ENCODE results near the gene TGFB2.

TGFB2 gene

GRCh38 chr1:218447010-218447689 is 102.0 kb downstream of the TGFB2 start:
- no peak overlapping the region for H2AFZ ChIP-seq (ENCODE audit: low read depth, low read length)
- no peaks in the 10 kb centered on the region for H3K79me1 ChIP-seq (replicated peaks; ENCODE audit: low read length, poor library complexity, severe bottlenecking)
- no peak overlapping the region for H3K23ac ChIP-seq (ENCODE audit: low read length in 2 of 2)
- peaks cover 0 to 2% of the 10 kb centered on the region in 2 experiments for H3K36me3 ChIP-seq (ENCODE audit: control insufficient read depth in 1 of 2, insufficient read depth in 2 of 2, low read depth in 1 of 2, low read length in 2 of 2)
- no peak overlapping the region for H4K91ac ChIP-seq (ENCODE audit: low read length)
- no peak overlapping the region for H3K14ac ChIP-seq (ENCODE audit: low read length in 2 of 2)
- no peak overlapping the region for H2BK12ac ChIP-seq (ENCODE audit: low read length in 2 of 2)
- H2BK5ac ChIP-seq (ENCODE audit: low read depth, low read length, poor library complexity, severe bottlenecking), result no peak overlapping the region
- no peaks in the 10 kb centered on the region for H3K27me3 ChIP-seq (ENCODE audit: control insufficient read depth in 1 of 2, insufficient read depth in 1 of 2, low read length in 2 of 2)
- no peaks in the 10 kb centered on the region for H3K9me3 ChIP-seq (ENCODE audit: control insufficient read depth, low read length)
- H3K9ac ChIP-seq (ENCODE audit: low read length), result no peak overlapping the region
- no peak overlapping the region for H2AK5ac ChIP-seq (ENCODE audit: low read length, severe bottlenecking)
- 97% methylated on average over 4 of the region's 7 CpGs for WGBS
- no peak overlapping the region for H3K18ac ChIP-seq (ENCODE audit: low read depth in 1 of 2, low read length in 2 of 2)
- H3K4me3 ChIP-seq (ENCODE audit: insufficient read depth in 1 of 2, low read depth in 1 of 2, low read length in 2 of 2), result no peak overlapping the region
- no peak overlapping the region for H3K27ac ChIP-seq (ENCODE audit: low read length, poor library complexity, severe bottlenecking)
- H3K4me1 ChIP-seq (ENCODE audit: control insufficient read depth, insufficient read depth, low read depth, low read length), result no peaks in the 10 kb centered on the region
- no peak overlapping the region for H3K4me2 ChIP-seq (ENCODE audit: low read length, poor library complexity, severe bottlenecking)
- H3K4ac ChIP-seq (ENCODE audit: low read depth in 1 of 2, low read length in 2 of 2), result no peak overlapping the region
- no peak overlapping the region for H2BK15ac ChIP-seq (ENCODE audit: low read depth, poor library complexity, severe bottlenecking)
- no peak overlapping the region for H2BK120ac ChIP-seq (ENCODE audit: low read depth, low read length)
- no peak for DNase-seq
- H4K8ac ChIP-seq (ENCODE audit: low read length), result no peak overlapping the region

- Histone ChIP-seq H3K14ac (ENCODE audit: low read length in 2 of 2) (no peak overlapping the region), H3K4me1 (ENCODE audit: control insufficient read depth, insufficient read depth, low read depth, low read length) (peaks cover 2% of the 10 kb centered on the region)
- WGBS, result 7% methylated on average over 3 of the region's 3 CpGs
Measured at GRCh38 chr1:218451415-218451814, 106.3 kb downstream of the TGFB2 start.

GRCh38 chr1:218454700-218455282 is 109.7 kb downstream of the TGFB2 start:
- Histone ChIP-seq H4K91ac (ENCODE audit: low read length) (no peak overlapping the region), H3K79me1 (replicated peaks; ENCODE audit: low read length, poor library complexity, severe bottlenecking) (no peaks in the 10 kb centered on the region), H3K4me2 (ENCODE audit: low read length, poor library complexity, severe bottlenecking) (no peak overlapping the region), H3K4me3 (ENCODE audit: insufficient read depth in 1 of 2, low read depth in 1 of 2, low read length in 2 of 2) (no peak overlapping the region), H2BK12ac (ENCODE audit: low read length in 2 of 2) (no peak overlapping the region), H3K27ac (ENCODE audit: low read length, poor library complexity, severe bottlenecking) (no peak overlapping the region), H3K23ac (ENCODE audit: low read length in 2 of 2) (no peak overlapping the region), H2BK15ac (ENCODE audit: low read depth, poor library complexity, severe bottlenecking) (no peak overlapping the region), H3K36me3 (ENCODE audit: control insufficient read depth in 1 of 2, insufficient read depth in 2 of 2, low read depth in 1 of 2, low read length in 2 of 2) (no peaks in the 10 kb centered on the region), H2BK120ac (ENCODE audit: low read depth, low read length) (no peak overlapping the region), H3K9me3 (ENCODE audit: control insufficient read depth, low read length) (no peaks in the 10 kb centered on the region), H3K4ac (ENCODE audit: low read depth in 1 of 2, low read length in 2 of 2) (no peak overlapping the region), H4K8ac (ENCODE audit: low read length) (no peak overlapping the region), H2BK5ac (ENCODE audit: low read depth, low read length, poor library complexity, severe bottlenecking) (no peak overlapping the region), H2AFZ (ENCODE audit: low read depth, low read length) (no peak overlapping the region), H3K27me3 (ENCODE audit: control insufficient read depth in 1 of 2, insufficient read depth in 1 of 2, low read length in 2 of 2) (no peaks in the 10 kb centered on the region), H3K14ac (ENCODE audit: low read length in 2 of 2) (no peak overlapping the region), H2AK5ac (ENCODE audit: low read length, severe bottlenecking) (no peak overlapping the region), H3K18ac (ENCODE audit: low read depth in 1 of 2, low read length in 2 of 2) (no peak overlapping the region), H3K9ac (ENCODE audit: low read length) (no peak overlapping the region), H3K4me1 (ENCODE audit: control insufficient read depth, insufficient read depth, low read depth, low read length) (peaks cover 8% of the 10 kb centered on the region)
- WGBS, result no CpG with 5 or more reads among the region's 2 CpGs
- no peak for DNase-seq

More at GRCh38 chr1:218451415-218451814, 106.3 kb downstream of the TGFB2 start:
- no peak overlapping the region for H2AFZ ChIP-seq (ENCODE audit: low read depth, low read length)
- H2AK5ac ChIP-seq (ENCODE audit: low read length, severe bottlenecking), result no peak overlapping the region
- H3K18ac ChIP-seq (ENCODE audit: low read depth in 1 of 2, low read length in 2 of 2), result no peak overlapping the region
- H3K36me3 ChIP-seq (ENCODE audit: control insufficient read depth in 1 of 2, insufficient read depth in 2 of 2, low read depth in 1 of 2, low read length in 2 of 2), result no peaks in the 10 kb centered on the region
- H3K27me3 ChIP-seq (ENCODE audit: control insufficient read depth in 1 of 2, insufficient read depth in 1 of 2, low read length in 2 of 2), result no peaks in the 10 kb centered on the region
- H2BK120ac ChIP-seq (ENCODE audit: low read depth, low read length), result no peak overlapping the region
- H2BK12ac ChIP-seq (ENCODE audit: low read length in 2 of 2), result no peak overlapping the region
- peak; percentile 25 for DNase-seq
- H4K91ac ChIP-seq (ENCODE audit: low read length), result no peak overlapping the region
- H3K23ac ChIP-seq (ENCODE audit: low read length in 2 of 2), result no peak overlapping the region
- no peak overlapping the region for H3K9ac ChIP-seq (ENCODE audit: low read length)
- H4K8ac ChIP-seq (ENCODE audit: low read length), result no peak overlapping the region
- no peak overlapping the region for H3K4ac ChIP-seq (ENCODE audit: low read depth in 1 of 2, low read length in 2 of 2)
- H2BK5ac ChIP-seq (ENCODE audit: low read depth, low read length, poor library complexity, severe bottlenecking), result no peak overlapping the region
- no peaks in the 10 kb centered on the region for H3K79me1 ChIP-seq (replicated peaks; ENCODE audit: low read length, poor library complexity, severe bottlenecking)
- H3K4me2 ChIP-seq (ENCODE audit: low read length, poor library complexity, severe bottlenecking), result no peak overlapping the region
- H3K9me3 ChIP-seq (ENCODE audit: control insufficient read depth, low read length), result no peaks in the 10 kb centered on the region
- no peak overlapping the region for H3K4me3 ChIP-seq (ENCODE audit: insufficient read depth in 1 of 2, low read depth in 1 of 2, low read length in 2 of 2)
- no peak overlapping the region for H2BK15ac ChIP-seq (ENCODE audit: low read depth, poor library complexity, severe bottlenecking)
- no peak overlapping the region for H3K27ac ChIP-seq (ENCODE audit: low read length, poor library complexity, severe bottlenecking)

GRCh38 chr1:218456444-218456843 is 111.3 kb downstream of the TGFB2 start:
- Histone ChIP-seq H3K27me3 (ENCODE audit: control insufficient read depth in 1 of 2, insufficient read depth in 1 of 2, low read length in 2 of 2) (no peaks in the 10 kb centered on the region), H4K8ac (ENCODE audit: low read length) (no peak overlapping the region), H3K4me2 (ENCODE audit: low read length, poor library complexity, severe bottlenecking) (no peak overlapping the region), H2BK120ac (ENCODE audit: low read depth, low read length) (no peak overlapping the region), H2BK5ac (ENCODE audit: low read depth, low read length, poor library complexity, severe bottlenecking) (no peak overlapping the region), H2BK15ac (ENCODE audit: low read depth, poor library complexity, severe bottlenecking) (no peak overlapping the region), H3K4ac (ENCODE audit: low read depth in 1 of 2, low read length in 2 of 2) (no peak overlapping the region), H3K23ac (ENCODE audit: low read length in 2 of 2) (no peak overlapping the region), H3K9me3 (ENCODE audit: control insufficient read depth, low read length) (no peaks in the 10 kb centered on the region), H3K18ac (ENCODE audit: low read depth in 1 of 2, low read length in 2 of 2) (no peak overlapping the region), H3K4me1 (ENCODE audit: control insufficient read depth, insufficient read depth, low read depth, low read length) (peaks cover 13% of the 10 kb centered on the region), H3K27ac (ENCODE audit: low read length, poor library complexity, severe bottlenecking) (no peak overlapping the region), H4K91ac (ENCODE audit: low read length) (no peak overlapping the region), H2AFZ (ENCODE audit: low read depth, low read length) (no peak overlapping the region), H3K9ac (ENCODE audit: low read length) (no peak overlapping the region), H2AK5ac (ENCODE audit: low read length, severe bottlenecking) (peak overlapping the region; percentile 94), H3K14ac (ENCODE audit: low read length in 2 of 2) (no peak overlapping the region), H3K4me3 (ENCODE audit: insufficient read depth in 1 of 2, low read depth in 1 of 2, low read length in 2 of 2) (no peak overlapping the region), H3K36me3 (ENCODE audit: control insufficient read depth in 1 of 2, insufficient read depth in 2 of 2, low read depth in 1 of 2, low read length in 2 of 2) (no peaks in the 10 kb centered on the region), H2BK12ac (ENCODE audit: low read length in 2 of 2) (no peak overlapping the region), H3K79me1 (replicated peaks; ENCODE audit: low read length, poor library complexity, severe bottlenecking) (no peaks in the 10 kb centered on the region)
- WGBS, result 100% methylated on average over 1 of the region's 3 CpGs
- DNase-seq, result no peak

All from mesenchymal stem cell (in vitro differentiated cells and primary cell).